Endodermal cell (in vitro differentiated cells): ENCODE measurements around the gene BSPH1. TPM values are rescaled to one million over a fixed set of nuclear protein-coding genes. Genes with fewer than 3 reads are reported as not detected.
"Not testable (repeated sequence)": the region's sequence is repeated elsewhere in the genome, so short reads cannot be mapped to it uniquely, and the experiment has no call there.

Source experiments
- DNase-seq: peaks from one replicate; pipeline ENCODE4 v3.0.0-alpha.2; 2017
- H3K27ac ChIP-seq: 2 replicates; pipeline ENCODE4 v1.5.1; 2013; ENCODE audit warnings: mild to moderate bottlenecking, low read depth, low read length, moderate library complexity
- H3K27me3 ChIP-seq: 2 replicates; pipeline ENCODE4 v1.6.1; 2013; ENCODE audit warnings: mild to moderate bottlenecking, low read length, moderate library complexity; ENCODE audit not compliant: insufficient read depth, control insufficient read depth, poor library complexity, severe bottlenecking
- H3K36me3 ChIP-seq: 2 replicates; pipeline ENCODE4 v1.7.0; 2013; ENCODE audit warnings: mild to moderate bottlenecking, low read length, moderate library complexity; ENCODE audit not compliant: control insufficient read depth, insufficient read depth
- H3K4me1 ChIP-seq: one replicate; pipeline ENCODE4 v1.7.0; 2013; ENCODE audit warnings: low read length; ENCODE audit not compliant: control insufficient read depth, insufficient read depth
- H3K4me3 ChIP-seq: 2 replicates; pipeline ENCODE4 v1.5.1; 2013; ENCODE audit warnings: mild to moderate bottlenecking, low read length, moderate library complexity
- H3K9ac ChIP-seq: 2 replicates; pipeline ENCODE4 v1.6.1; 2013; ENCODE audit warnings: mild to moderate bottlenecking, low read length, moderate library complexity; ENCODE audit not compliant: poor library complexity, severe bottlenecking; ENCODE audit errors: extremely low read depth
- H3K9me3 ChIP-seq: 2 replicates; pipeline ENCODE4 v1.6.1; 2013; ENCODE audit warnings: mild to moderate bottlenecking, low read length, moderate library complexity; ENCODE audit not compliant: control insufficient read depth
- H3K27ac Mint-ChIP-seq: 2 replicates; pipeline ENCODE4 v1.8.0; 2020; ENCODE audit warnings: mixed read lengths
- H3K27me3 Mint-ChIP-seq: 2 replicates; pipeline ENCODE4 v1.8.0; 2021; ENCODE audit warnings: mild to moderate bottlenecking, mixed read lengths; ENCODE audit not compliant: insufficient read depth
- H3K36me3 Mint-ChIP-seq: 2 replicates; pipeline ENCODE4 v1.8.0; 2020; ENCODE audit warnings: low read depth, mixed read lengths
- H3K4me1 Mint-ChIP-seq: 2 replicates; pipeline ENCODE4 v1.8.0; 2020; ENCODE audit warnings: mixed read lengths
- H3K4me3 Mint-ChIP-seq: 2 replicates; pipeline ENCODE4 v1.8.0; 2020; ENCODE audit warnings: mild to moderate bottlenecking, moderate library complexity, mixed read lengths
- H3K9me3 Mint-ChIP-seq: 2 replicates; pipeline ENCODE4 v1.8.0; 2020; ENCODE audit warnings: mild to moderate bottlenecking, mixed read lengths
- CTCF ChIP-seq: fragments of 200-600 bp; sonication (generic); conservative IDR thresholded peaks from 2 replicates; pipeline ENCODE4 v1.5.0; 2021; ENCODE audit warnings: antibody characterized with exemption, mild to moderate bottlenecking
- WGBS, 2 experiments: methylation state at CpG; one replicate each; pipeline versions ENCODE4 v1.1.5 to v1.1.7; 2013; ENCODE audit warnings: missing lambda C conversion rate in 2 of 2, mixed read lengths in 1 of 2; ENCODE audit not compliant: insufficient coverage in 1 of 2, insufficient read length in 1 of 2; 5-methylcytosine and 5-hydroxymethylcytosine counted together
- total RNA-seq, 2 donors: library from RNA; stranded (reverse); fragmentation: NEBNext Ultra II Directional in 1 of 2; extraction: Animal tissue kit (Norgen Biotek cat#: 25700) in 1 of 2; gene quantifications; 2 replicates in 1 of 2; 3 replicates in 1 of 2; pipeline ENCODE4 v1.2.1, GENCODE V29; 2021

Gene BSPH1
- total RNA-seq, 2 donors from 2014 or later, result not detected

GRCh38 chr19:47949852-47950521 is 42.0 kb downstream of the BSPH1 start:
- not testable (repeated sequence) for H3K36me3 Mint-ChIP-seq, H3K4me1 ChIP-seq, H3K27me3 Mint-ChIP-seq, DNase-seq, H3K27ac ChIP-seq, H3K27me3 ChIP-seq, H3K9me3 ChIP-seq, H3K9me3 Mint-ChIP-seq, H3K4me3 ChIP-seq, H3K36me3 ChIP-seq, H3K4me1 Mint-ChIP-seq, H3K4me3 Mint-ChIP-seq, H3K9ac ChIP-seq
- H3K27ac Mint-ChIP-seq, result peak overlapping the region; percentile 84
- TF ChIP-seq CTCF, result peak; percentile 67
- WGBS, 2 experiments, result 91% methylated on average over 16 to 17 of the region's 24 CpGs

GRCh38 chr19:47928581-47928980 is 63.4 kb downstream of the BSPH1 start:
- not testable (repeated sequence) for H3K4me1 Mint-ChIP-seq, H3K36me3 Mint-ChIP-seq, H3K4me3 ChIP-seq, DNase-seq, H3K4me3 Mint-ChIP-seq, H3K4me1 ChIP-seq, H3K27me3 ChIP-seq, H3K27ac Mint-ChIP-seq, H3K36me3 ChIP-seq, H3K9ac ChIP-seq, H3K27ac ChIP-seq, H3K9me3 Mint-ChIP-seq, H3K27me3 Mint-ChIP-seq, H3K9me3 ChIP-seq
- peak; percentile 29 for TF ChIP-seq CTCF
- WGBS, 2 experiments, result no CpG with 5 or more reads among the region's 20 CpGs

- H3K4me1 ChIP-seq, H3K27me3 ChIP-seq, H3K9me3 ChIP-seq, DNase-seq, H3K9me3 Mint-ChIP-seq, H3K4me1 Mint-ChIP-seq, H3K36me3 Mint-ChIP-seq, H3K27ac ChIP-seq, H3K27me3 Mint-ChIP-seq, H3K4me3 Mint-ChIP-seq, H3K9ac ChIP-seq, H3K4me3 ChIP-seq, H3K36me3 ChIP-seq, H3K27ac Mint-ChIP-seq: not testable (repeated sequence)
- WGBS, 2 experiments, result 22% methylated on average over 6 of the region's 15 CpGs; no CpG with 5 or more reads in 1 of the 2 experiments
- TF ChIP-seq CTCF, result peak; percentile 64
These were observed 71.9 kb downstream of the BSPH1 start for GRCh38 chr19:47920107-47920506.

Other genes starting within 250 kb of the BSPH1 start
- 100 to 1,000 TPM; 190 to 258 TPM for gene NOP53, start 246.6 kb downstream of the BSPH1 start, total RNA-seq
- 100 to 1,000 TPM; 404 to 410 TPM for gene SELENOW, start 213.5 kb downstream of the BSPH1 start, total RNA-seq
- not detected for gene TPRX1, start 187.6 kb downstream of the BSPH1 start, total RNA-seq
- under 1 TPM; 0.44 to 0.66 TPM for gene CRX, start 170.2 kb downstream of the BSPH1 start, total RNA-seq
- gene TPRX2, start 132.9 kb downstream of the BSPH1 start, total RNA-seq, result not detected
- gene SULT2A1, start 105.9 kb downstream of the BSPH1 start, total RNA-seq, result under 1 TPM in 1 of 2 donors, not detected in 1; 0.18 TPM
- not detected for gene ELSPBP1, start 2.5 kb upstream of the BSPH1 start, total RNA-seq
- gene CABP5, start 51.9 kb upstream of the BSPH1 start, total RNA-seq, result not detected
- gene PLA2G4C, start 118.6 kb upstream of the BSPH1 start, total RNA-seq, result 1 to 10 TPM; 1.3 to 1.4 TPM
- 100 to 1,000 TPM in 1 of 2 donors, 10 to 100 TPM in 1; 91.6 to 117 TPM for gene LIG1, start 178.2 kb upstream of the BSPH1 start, total RNA-seq
- gene ZSWIM9, start 178.5 kb upstream of the BSPH1 start, total RNA-seq, result 10 to 100 TPM in 1 of 2 donors, 1 to 10 TPM in 1; 9.9 to 13.0 TPM